Immature natural killer cell (primary cell): ENCODE results near the gene MOSPD3. TPM values are rescaled to one million over a fixed set of nuclear protein-coding genes. Genes with fewer than 3 reads are reported as not detected.
"Not testable (repeated sequence)": the region's sequence is repeated elsewhere in the genome, so short reads cannot be mapped to it uniquely, and the experiment has no call there.

Experiments used
- DNase-seq, 3 donors: peaks; one replicate each; pipeline ENCODE4 v3.0.0; 2022; ENCODE audit warnings: mixed read lengths in 1 of 3
- H3K27ac Mint-ChIP-seq, 6 donors: one replicate each; pipeline ENCODE4 v1.8.0; 2020; ENCODE audit warnings: mixed read lengths in 6 of 6, mild to moderate bottlenecking in 5 of 6, inconsistent platforms in 4 of 6, moderate library complexity in 3 of 6
- H3K27me3 Mint-ChIP-seq, 3 donors: one replicate each; pipeline ENCODE4 v1.8.0; 2020 to 2021; ENCODE audit warnings: low read depth in 3 of 3, mild to moderate bottlenecking in 3 of 3, mixed read lengths in 3 of 3, moderate library complexity in 3 of 3, inconsistent platforms in 1 of 3
- H3K36me3 Mint-ChIP-seq, 3 donors: one replicate each; pipeline ENCODE4 v1.8.0; 2020; ENCODE audit warnings: mixed read lengths in 3 of 3, inconsistent platforms in 2 of 3, mild to moderate bottlenecking in 2 of 3
- H3K4me1 Mint-ChIP-seq, 2 donors: one replicate each; pipeline ENCODE4 v1.8.0; 2020; ENCODE audit warnings: inconsistent platforms in 2 of 2, mild to moderate bottlenecking in 2 of 2, mixed read lengths in 2 of 2, moderate library complexity in 1 of 2
- H3K4me3 Mint-ChIP-seq, 5 donors: one replicate each; pipeline ENCODE4 v1.8.0; 2020; ENCODE audit warnings: mild to moderate bottlenecking in 5 of 5, mixed read lengths in 5 of 5, inconsistent platforms in 3 of 5, moderate library complexity in 3 of 5
- H3K9me3 Mint-ChIP-seq, 6 donors: one replicate each; pipeline ENCODE4 v1.8.0; 2020; ENCODE audit warnings: mild to moderate bottlenecking in 6 of 6, mixed read lengths in 6 of 6, inconsistent platforms in 4 of 6, moderate library complexity in 3 of 6
- polyA plus RNA-seq, 3 donors: library from polyadenylated mRNA; unstranded; fragments of 300-500 nt; fragmentation: Illumina TruSeq; gene quantifications; one replicate each; pipeline ENCODE4 v1.2.3, GENCODE V29; 2021

MOSPD3 gene
- polyA plus RNA-seq, 3 donors from 2014 or later: 23.2 to 29.3 (median 27.0) TPM

- no peak for DNase-seq
- H3K4me1 Mint-ChIP-seq: peaks cover 23 to 29% of the 10 kb centered on the region in 2 donors
- H3K4me3 Mint-ChIP-seq: peak overlapping the region in 1 of 5 donors; percentile 33
- no peaks in the 10 kb centered on the region for H3K36me3 Mint-ChIP-seq
- no peaks in the 10 kb centered on the region for H3K9me3 Mint-ChIP-seq
- H3K27ac Mint-ChIP-seq: peak overlapping the region in 5 of 6 donors; percentile 8 to 70 (median 60)
- peaks cover 2 to 12% (median 7%) of the 10 kb centered on the region in 3 donors for H3K27me3 Mint-ChIP-seq
These were observed 17.7 kb downstream of the MOSPD3 start for GRCh38 chr7:100630066-100630465.

DNA sequence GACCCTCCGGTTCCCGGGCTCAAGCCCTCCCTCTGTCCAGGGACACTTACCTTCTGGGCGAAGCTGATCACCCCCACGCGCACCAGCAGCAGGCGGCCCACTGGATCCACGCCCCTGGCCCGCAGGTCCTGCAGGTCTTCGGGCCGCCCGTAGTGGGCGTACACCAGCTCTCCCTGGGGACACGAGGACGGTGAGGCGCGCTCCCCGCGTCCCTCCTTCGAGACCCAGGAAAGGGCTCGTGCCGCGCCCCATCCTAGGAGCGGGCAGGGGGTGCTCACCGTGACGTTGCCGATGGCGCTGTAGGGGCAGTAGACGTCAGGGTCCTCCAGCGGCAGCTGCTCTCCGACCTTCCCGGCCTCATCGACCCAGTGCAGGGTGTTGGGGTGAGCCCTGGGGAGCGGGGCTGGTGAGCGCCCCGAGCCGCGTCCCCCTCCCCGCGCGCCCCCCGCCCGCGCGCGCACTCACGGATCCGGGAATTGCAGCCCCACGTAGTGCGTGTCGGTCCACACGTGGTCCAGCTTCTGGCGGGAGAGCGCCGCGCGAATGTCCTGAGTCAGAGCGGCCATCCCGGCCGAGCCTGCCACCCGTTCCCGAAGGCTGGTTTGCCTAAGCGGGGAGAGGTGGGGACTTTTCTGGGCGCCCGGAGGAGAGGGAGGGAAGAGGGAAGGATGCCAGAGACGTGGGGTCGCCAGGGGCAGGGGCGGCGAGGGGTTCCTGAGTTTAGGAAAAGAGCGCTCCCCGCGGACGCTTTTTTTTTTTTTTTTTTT lies 20.8 kb downstream of the MOSPD3 start:
- Mint-ChIP-seq H3K27me3 (peaks cover 2 to 11% (median 7%) of the 10 kb centered on the region in 3 donors), H3K9me3 (no peaks in the 10 kb centered on the region), H3K4me3 (peak overlapping the region; percentile 76 to 88 (median 86)), H3K27ac (peak overlapping the region in 5 of 6 donors; percentile 71 to 88 (median 85)), H3K36me3 (no peaks in the 10 kb centered on the region), H3K4me1 (peaks cover 11 to 15% of the 10 kb centered on the region in 2 donors)
- peak; percentile 43 to 63 (median 56) for DNase-seq

GRCh38 chr7:100639995-100640516 lies 27.7 kb downstream of the MOSPD3 start:
- no peaks in the 10 kb centered on the region for H3K9me3 Mint-ChIP-seq
- no peak overlapping the region for H3K27ac Mint-ChIP-seq
- H3K36me3 Mint-ChIP-seq: no peaks in the 10 kb centered on the region
- DNase-seq: no peak
- peaks cover 0 to 2% (median 0%) of the 10 kb centered on the region in 3 donors for H3K27me3 Mint-ChIP-seq
- no peaks in the 10 kb centered on the region for H3K4me1 Mint-ChIP-seq
- no peak overlapping the region for H3K4me3 Mint-ChIP-seq

GRCh38 chr7:100640517-100641440 lies 28.4 kb downstream of the MOSPD3 start:
- no peak for DNase-seq
- Mint-ChIP-seq H3K4me3 (no peak overlapping the region), H3K9me3 (no peaks in the 10 kb centered on the region), H3K27me3 (peaks cover 0 to 4% (median 0%) of the 10 kb centered on the region in 3 donors), H3K27ac (no peak overlapping the region), H3K36me3 (no peaks in the 10 kb centered on the region), H3K4me1 (no peaks in the 10 kb centered on the region)

- Mint-ChIP-seq H3K9me3 (no peaks in the 10 kb centered on the region), H3K27ac (no peak within 1 kb of the TSS), H3K36me3 (no peaks in the 10 kb centered on the region), H3K4me3 (no peak within 1 kb of the TSS), H3K4me1 (no peaks in the 10 kb centered on the region), H3K27me3 (peaks cover 0 to 5% (median 0%) of the 10 kb centered on the region in 3 donors)
- DNase-seq: no peak
These were observed 29.1 kb downstream of the MOSPD3 start, which contains the start of gene TFR2 for GRCh38 chr7:100641463-100641859. TFR2 (minus strand) TSS chr7:100641552; CDS start chr7:100641509, 43 bp downstream.

DNA sequence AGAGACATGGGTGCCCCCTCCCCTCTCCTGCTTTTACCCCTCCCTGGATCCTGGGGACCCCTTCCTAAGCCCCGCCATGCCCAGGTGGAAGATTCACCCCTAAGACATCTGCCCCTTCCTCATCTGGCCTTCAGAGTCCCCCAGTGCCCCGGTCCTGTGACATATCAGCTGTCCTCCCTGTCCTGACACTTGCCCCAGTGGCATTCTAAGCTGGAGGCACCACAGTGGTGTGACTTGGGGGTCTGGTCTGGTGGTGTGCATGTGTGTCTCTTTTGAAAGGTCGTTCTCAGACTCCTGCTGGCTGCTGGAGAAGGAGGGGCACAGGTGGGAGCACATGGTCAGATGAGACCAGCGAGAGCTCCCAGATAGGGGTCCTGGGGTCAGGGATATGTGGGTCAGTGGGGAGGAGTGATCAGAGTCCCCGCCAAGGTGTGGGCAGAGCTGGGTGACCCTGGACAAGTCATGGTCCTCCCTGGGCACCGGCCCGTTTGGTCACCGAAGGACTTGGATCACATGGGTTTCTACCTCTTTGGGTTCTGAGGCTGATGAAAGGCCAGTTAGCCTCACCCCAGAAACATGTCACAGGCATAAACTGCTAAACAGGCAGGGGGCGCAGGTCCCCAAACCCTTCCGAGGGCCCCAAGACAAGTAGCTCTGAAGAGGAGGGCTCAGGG lies 29.7 kb downstream of the MOSPD3 start:
- Mint-ChIP-seq H3K36me3 (no peaks in the 10 kb centered on the region), H3K27me3 (peaks cover 0 to 5% (median 0%) of the 10 kb centered on the region in 3 donors), H3K4me1 (no peaks in the 10 kb centered on the region), H3K9me3 (no peaks in the 10 kb centered on the region), H3K4me3 (no peak overlapping the region), H3K27ac (no peak overlapping the region)
- no peak for DNase-seq

GRCh38 chr7:100642534-100642907 lies 30.2 kb downstream of the MOSPD3 start:
- Mint-ChIP-seq H3K4me3 (no peak overlapping the region), H3K27ac (no peak overlapping the region), H3K9me3 (no peaks in the 10 kb centered on the region), H3K4me1 (no peaks in the 10 kb centered on the region), H3K36me3 (no peaks in the 10 kb centered on the region), H3K27me3 (peaks cover 0 to 5% (median under 1%) of the 10 kb centered on the region in 3 donors)
- no peak for DNase-seq

GRCh38 chr7:100649826-100650565 lies 37.7 kb downstream of the MOSPD3 start:
- H3K27ac Mint-ChIP-seq: peak overlapping the region in 1 of 6 donors; percentile 42
- no peak for DNase-seq
- H3K4me1 Mint-ChIP-seq: no peaks in the 10 kb centered on the region
- no peak overlapping the region for H3K4me3 Mint-ChIP-seq
- peaks cover 0 to 5% (median 5%) of the 10 kb centered on the region in 3 donors for H3K36me3 Mint-ChIP-seq
- H3K27me3 Mint-ChIP-seq: peaks cover 11 to 19% (median 18%) of the 10 kb centered on the region in 3 donors
- H3K9me3 Mint-ChIP-seq: no peaks in the 10 kb centered on the region

GRCh38 chr7:100654908-100655831 lies 42.8 kb downstream of the MOSPD3 start:
- Mint-ChIP-seq H3K36me3 (peaks cover 0 to 3% (median 2%) of the 10 kb centered on the region in 3 donors), H3K4me1 (peaks cover 0 to 2% of the 10 kb centered on the region in 2 donors), H3K4me3 (peak overlapping the region in 1 of 5 donors; percentile 43), H3K27me3 (peaks cover 11 to 36% (median 19%) of the 10 kb centered on the region in 3 donors), H3K27ac (no peak overlapping the region), H3K9me3 (no peaks in the 10 kb centered on the region)
- no peak for DNase-seq

- H3K27me3 Mint-ChIP-seq: peaks cover 11 to 35% (median 19%) of the 10 kb centered on the region in 3 donors
- H3K9me3 Mint-ChIP-seq: no peaks in the 10 kb centered on the region
- no peaks in the 10 kb centered on the region for H3K36me3 Mint-ChIP-seq
- H3K4me3 Mint-ChIP-seq: no peak within 1 kb of the TSS
- peak; percentile 54 to 58 (median 56) for DNase-seq
- no peak within 1 kb of the TSS for H3K27ac Mint-ChIP-seq
- H3K4me1 Mint-ChIP-seq: peaks cover 0 to 2% of the 10 kb centered on the region in 2 donors
These were observed 43.8 kb downstream of the MOSPD3 start, which contains the start of gene ACTL6B for GRCh38 chr7:100655908-100656674. ACTL6B (minus strand) TSS chr7:100656448; CDS start chr7:100656354, 94 bp downstream.

- H3K4me3 Mint-ChIP-seq, H3K4me1 Mint-ChIP-seq, H3K36me3 Mint-ChIP-seq, H3K9me3 Mint-ChIP-seq, DNase-seq, H3K27ac Mint-ChIP-seq: not testable (repeated sequence)
- peaks cover 0 to 14% (median 11%) of the 10 kb centered on the region in 3 donors for H3K27me3 Mint-ChIP-seq
These were observed 49.9 kb downstream of the MOSPD3 start for GRCh38 chr7:100662194-100662776.
